PC-9 (cell line): Measurements from ENCODE around the gene FUT6. TPM values are rescaled to one million over a fixed set of nuclear protein-coding genes. Genes with fewer than 3 reads are reported as not detected.

Experiments
- BruUV-seq: library from RNA; stranded (reverse); fragments of 400-500 nt; replicated peaks from 2 replicates; lab custom pipeline; 2021; lab: Mats Ljungman, UMichigan
- CTCF ChIA-PET: fragments of 300-600 bp; sonication (Branson Sonifier 250); formaldehyde crosslinking; loops from one replicate; lab custom pipeline; 2022; ENCODE audit warnings: antibody characterized with exemption; lab: Charles Lee
- POLR2A ChIA-PET: fragments of 300-600 bp; sonication (Branson Sonifier 250); formaldehyde crosslinking; loops from one replicate; lab custom pipeline; 2022; ENCODE audit warnings: antibody characterized with exemption; ENCODE audit not compliant: unreplicated experiment; lab: Charles Lee
- DNase-seq, 2 experiments: peaks; one replicate each; pipeline versions ENCODE4 v3.0.0 to v3.0.0-alpha.2; 2015 to 2022; ENCODE audit warnings: mixed read lengths in 1 of 2
- H2AFZ ChIP-seq: fragments of 200-600 bp; sonication (generic); 2 replicates; pipeline ENCODE4 v1.8.1; 2017; ENCODE audit warnings: antibody characterized with exemption
- H3F3A ChIP-seq: fragments of 200-600 bp; sonication (generic); 2 replicates; pipeline ENCODE4 v1.8.1; 2017; ENCODE audit warnings: antibody characterized with exemption, mild to moderate bottlenecking, low read depth; ENCODE audit not compliant: insufficient read depth
- H3K27ac ChIP-seq: fragments of 200-600 bp; sonication (generic); 2 replicates; pipeline ENCODE4 v1.6.1; 2016; ENCODE audit warnings: mixed run types
- H3K27me3 ChIP-seq: fragments of 200-600 bp; sonication (generic); 2 replicates; pipeline ENCODE4 v1.6.1; 2016; ENCODE audit warnings: low read depth, mixed run types; ENCODE audit not compliant: insufficient read depth
- H3K36me3 ChIP-seq: fragments of 200-600 bp; sonication (generic); 2 replicates; pipeline ENCODE4 v1.6.1; 2016; ENCODE audit warnings: low read depth, mixed run types
- H3K4me1 ChIP-seq: fragments of 200-600 bp; sonication (generic); replicated peaks from 2 replicates; pipeline ENCODE4 v1.6.1; 2016; ENCODE audit warnings: mixed run types; ENCODE audit not compliant: insufficient read depth
- H3K4me2 ChIP-seq: fragments of 200-600 bp; sonication (generic); 2 replicates; pipeline ENCODE4 v1.6.1; 2017; ENCODE audit warnings: mixed run types
- H3K4me3 ChIP-seq: fragments of 200-600 bp; sonication (generic); 2 replicates; pipeline ENCODE4 v1.6.1; 2016; ENCODE audit warnings: mixed run types
- H3K79me2 ChIP-seq: fragments of 200-600 bp; sonication (generic); 2 replicates; pipeline ENCODE4 v1.6.1; 2017; ENCODE audit warnings: low read depth, mixed run types
- H3K9me2 ChIP-seq: fragments of 200-600 bp; sonication (generic); 2 replicates; pipeline ENCODE4 v1.8.1; 2017; ENCODE audit warnings: mild to moderate bottlenecking; ENCODE audit not compliant: insufficient read depth
- H3K9me3 ChIP-seq: fragments of 200-600 bp; sonication (generic); 2 replicates; pipeline ENCODE4 v1.8.1; 2016; ENCODE audit warnings: low read depth; ENCODE audit not compliant: insufficient read depth
- H4K20me1 ChIP-seq: fragments of 200-600 bp; sonication (generic); 2 replicates; pipeline ENCODE4 v1.8.1; 2017; ENCODE audit not compliant: insufficient read depth
- CTCF ChIP-seq: fragments of 200-600 bp; sonication (generic); conservative IDR thresholded peaks from 2 replicates; pipeline ENCODE4 v1.6.1; 2017; ENCODE audit warnings: mixed run types, antibody characterized with exemption, mild to moderate bottlenecking, moderate library complexity
- EZH2 ChIP-seq: fragments of 200-600 bp; sonication (generic); IDR thresholded peaks from 2 replicates; pipeline ENCODE4 v1.8.0; 2017; ENCODE audit warnings: antibody characterized with exemption, low read depth
- intact Hi-C: fragments of 100-400 bp; cut with micrococcal nuclease; formaldehyde crosslinking; loops from one replicate; pipeline ENCODE4 v1.10.0; 2022; ENCODE audit not compliant: unreplicated experiment
- total RNA-seq: library from RNA; stranded (reverse); gene quantifications from 2 replicates; pipeline ENCODE4 v1.2.3, GENCODE V29; 2021

The FUT6 gene
- total RNA-seq, 1 experiment from 2014 or later, result 0.55 TPM

DNA sequence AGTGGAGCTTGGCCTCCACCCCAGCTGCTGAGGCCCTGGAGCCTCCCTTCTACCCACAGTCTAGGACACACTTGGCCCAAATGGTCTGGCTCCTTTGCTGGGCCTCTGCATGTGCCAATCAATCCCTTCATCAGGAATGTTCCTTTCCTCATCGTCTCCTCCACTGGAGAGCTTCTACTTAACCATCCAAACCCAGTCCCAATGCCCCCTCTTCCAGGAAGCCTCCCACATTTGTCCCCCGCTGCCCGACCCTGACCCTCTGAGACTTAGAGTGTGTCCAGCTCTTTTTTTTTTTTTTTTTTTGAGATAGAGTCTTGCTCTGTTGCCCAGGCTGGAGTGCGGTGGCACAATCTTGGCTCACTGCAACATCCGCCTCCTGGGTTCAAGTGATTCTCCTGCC is 51.1 kb downstream of the FUT6 start:
- Histone ChIP-seq H3K4me3 (no peak overlapping the region), H3K27ac (no peak overlapping the region), H3F3A (peaks cover 3% of the 10 kb centered on the region; the same call in 1 of the 2 replicates), H3K27me3 (no peaks in the 10 kb centered on the region), H3K79me2 (peaks cover 10% of the 10 kb centered on the region), H3K9me3 (no peaks in the 10 kb centered on the region), H3K4me1 (no peaks in the 10 kb centered on the region), H4K20me1 (0 out of 2 replicates have a peak, but pooled peaks cover 6% of the 10 kb centered on the region), H3K9me2 (no peaks in the 10 kb centered on the region), H3K4me2 (no peak overlapping the region), H3K36me3 (no peaks in the 10 kb centered on the region), H2AFZ (no peak overlapping the region)
- ChIA-PET CTCF (interaction anchor here (0.6 kb wide), 1 partner anchor 42 kb away, joined by 9 read pairs; no protein-coding TSS in a partner anchor), POLR2A (no interaction called here)
- DNase-seq, result no peak
- intact Hi-C loops, result no loop called here
- no peak for TF ChIP-seq CTCF
- TF ChIP-seq EZH2, result no peak
- no TSS peak for BruUV-seq

- Histone ChIP-seq H3K9me3 (no peaks in the 10 kb centered on the region), H3K4me3 (no peak overlapping the region), H3F3A (no peaks in the 10 kb centered on the region; the same call in 1 of the 2 replicates), H3K4me2 (no peak overlapping the region), H3K27ac (no peak overlapping the region), H4K20me1 (0 out of 2 replicates have a peak, but pooled peaks cover 6% of the 10 kb centered on the region), H2AFZ (no peak overlapping the region), H3K36me3 (no peaks in the 10 kb centered on the region), H3K79me2 (peaks cover 10% of the 10 kb centered on the region), H3K9me2 (no peaks in the 10 kb centered on the region), H3K4me1 (no peaks in the 10 kb centered on the region), H3K27me3 (no peaks in the 10 kb centered on the region)
- TF ChIP-seq CTCF, result no peak
- TF ChIP-seq EZH2, result no peak
- DNase-seq, result no peak
- BruUV-seq, result no TSS peak
- ChIA-PET POLR2A (no interaction called here), CTCF (no interaction called here)
- intact Hi-C loops, result no loop called here
Observed at GRCh38 chr19:5787409-5788182, 51.9 kb downstream of the FUT6 start.

DNA sequence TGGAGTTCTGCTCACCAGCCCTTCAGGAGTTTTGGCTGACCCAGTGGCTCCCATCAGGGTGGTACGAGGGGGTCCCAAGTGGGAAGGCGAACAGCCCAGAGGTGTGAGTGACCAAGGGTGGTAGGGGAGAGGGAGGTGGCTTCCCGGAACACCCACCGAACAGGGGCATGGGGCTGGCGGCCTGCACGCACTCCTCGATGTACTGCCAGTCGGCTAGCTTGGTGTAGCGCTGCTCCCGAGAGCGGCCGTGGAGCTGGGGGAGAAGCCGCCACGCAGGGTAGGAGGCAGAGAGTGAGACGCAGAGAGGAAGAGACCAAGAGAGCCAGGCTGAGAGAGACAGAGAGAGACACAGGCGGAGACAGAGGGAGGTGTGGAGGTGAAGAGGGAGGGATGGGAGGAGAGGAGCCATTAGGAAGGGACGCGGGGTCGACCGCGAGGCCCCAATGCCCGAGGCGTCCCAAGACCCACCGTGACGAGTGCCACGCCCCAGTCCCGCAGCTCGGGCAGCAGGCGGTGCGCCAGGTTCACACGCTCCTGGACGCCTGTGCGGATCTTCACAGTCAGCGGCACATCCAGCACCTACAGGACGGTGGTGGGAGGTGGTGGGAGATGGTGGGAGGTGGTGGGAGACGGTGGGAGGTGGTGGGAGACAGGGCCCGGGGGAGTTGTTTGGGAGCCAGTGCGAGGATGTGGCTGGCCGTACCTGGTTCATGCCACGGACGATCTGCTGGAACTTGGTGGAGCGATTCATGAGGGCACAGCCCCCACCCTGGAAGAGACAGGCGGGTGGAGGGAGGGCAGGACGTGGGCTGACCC is 52.7 kb downstream of the FUT6 start:
- peaks cover 10% of the 10 kb centered on the region for H3K79me2 ChIP-seq
- no peaks in the 10 kb centered on the region for H3K36me3 ChIP-seq
- BruUV-seq, result no TSS peak
- TF ChIP-seq EZH2, result no peak
- no peak for TF ChIP-seq CTCF
- POLR2A ChIA-PET, result no interaction called here
- H3K9me2 ChIP-seq, result no peaks in the 10 kb centered on the region
- no peak for DNase-seq
- intact Hi-C loops, result no loop called here
- no peaks in the 10 kb centered on the region for H3K4me1 ChIP-seq
- H4K20me1 ChIP-seq, result 0 out of 2 replicates have a peak, but pooled peaks cover 6% of the 10 kb centered on the region
- CTCF ChIA-PET, result no interaction called here
- no peaks in the 10 kb centered on the region; the same call in 1 of the 2 replicates for H3F3A ChIP-seq
- no peak overlapping the region for H3K4me3 ChIP-seq
- H2AFZ ChIP-seq, result no peak overlapping the region
- no peak overlapping the region for H3K27ac ChIP-seq
- no peak overlapping the region for H3K4me2 ChIP-seq
- no peaks in the 10 kb centered on the region for H3K9me3 ChIP-seq
- no peaks in the 10 kb centered on the region for H3K27me3 ChIP-seq
